ENCODE results near the gene GATA6.

GATA6 gene
- 0 to 0.07 reads per million in 2 donors for total RNA-seq

GRCh38 chr18:22169011-22169888 lies at the start of gene GATA6:
GATA6 (plus strand) TSS chr18:22169589; CDS start chr18:22171145, 1,556 bp downstream.
- no peak for DNase-seq

- no peak for DNase-seq
Measured at GRCh38 chr18:22124970-22125369, 44.4 kb upstream of the GATA6 start.

GRCh38 chr18:22128954-22129353 lies 40.4 kb upstream of the GATA6 start:
- no peak for DNase-seq

GRCh38 chr18:22129778-22130177 lies 39.6 kb upstream of the GATA6 start:
- no peak for DNase-seq

GRCh38 chr18:22132258-22132657 lies 37.1 kb upstream of the GATA6 start:
- no peak for DNase-seq

- DNase-seq = no peak
Measured at GRCh38 chr18:22132763-22133162, 36.6 kb upstream of the GATA6 start.

- DNase-seq = no peak
Measured at GRCh38 chr18:22136395-22136794, 33.0 kb upstream of the GATA6 start.

GRCh38 chr18:22141211-22141610 lies 28.2 kb upstream of the GATA6 start:
- no peak for DNase-seq

- no peak for DNase-seq
Measured at GRCh38 chr18:22143347-22144340, 25.7 kb upstream of the GATA6 start.

GRCh38 chr18:22145160-22145559 lies 24.2 kb upstream of the GATA6 start:
- no peak for DNase-seq

- DNase-seq = no peak
Measured at GRCh38 chr18:22149710-22150109, 19.7 kb upstream of the GATA6 start.

- DNase-seq = no peak
Measured at GRCh38 chr18:22152093-22152492, 17.3 kb upstream of the GATA6 start.

- DNase-seq = no peak
Measured at GRCh38 chr18:22153428-22153827, 16.0 kb upstream of the GATA6 start.

- DNase-seq = no peak
Measured at GRCh38 chr18:22155584-22155983, 13.8 kb upstream of the GATA6 start.

- no peak for DNase-seq
Measured at GRCh38 chr18:22159014-22159413, 10.4 kb upstream of the GATA6 start.

GRCh38 chr18:22161090-22161489 lies 8.3 kb upstream of the GATA6 start:
- no peak for DNase-seq

GRCh38 chr18:22163416-22164161 lies 5.8 kb upstream of the GATA6 start:
- no peak for DNase-seq

- DNase-seq = no peak
Measured at GRCh38 chr18:22164337-22165048, 4.9 kb upstream of the GATA6 start.

- no peak for DNase-seq
Measured at GRCh38 chr18:22165049-22165602, 4.3 kb upstream of the GATA6 start.

GRCh38 chr18:22165603-22166068 lies 3.8 kb upstream of the GATA6 start:
- DNase-seq = no peak

Data from T-helper 9 cell (primary cell).